NCI-H2196 treated with DMSO at 0.1 percent for 48 hours (cell line): Measurements from ENCODE around the gene CSNK1A1.
A peak's percentile ranks its signal among the peaks of the same experiment; 100 is the strongest.

ENCODE experiments used
- DNase-seq: peaks from one replicate; lab custom pipeline; 2025; ENCODE audit not compliant: unreplicated experiment; lab: John Stamatoyannopoulos, UW

Gene CSNK1A1

DNA sequence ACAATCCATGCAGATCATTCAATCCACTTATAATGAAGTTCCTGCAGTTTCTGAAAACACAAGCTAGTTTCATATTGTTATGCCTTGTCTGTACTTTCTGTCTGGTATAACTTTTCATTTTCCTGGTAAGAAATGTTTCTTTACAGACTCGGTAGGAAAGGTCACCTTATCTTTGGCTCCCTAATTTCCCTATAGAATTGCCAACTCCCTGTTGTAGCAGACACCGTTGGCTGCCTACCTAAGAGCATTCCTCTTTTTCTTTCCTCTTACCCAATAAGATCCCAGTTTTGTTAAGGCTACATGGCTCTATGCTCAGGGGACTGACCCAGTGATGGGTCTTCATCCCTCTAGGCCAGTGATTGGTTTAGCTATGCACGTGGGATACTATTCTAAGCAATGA is 23.9 kb upstream of the CSNK1A1 start:
- DNase-seq = no peak

DNA sequence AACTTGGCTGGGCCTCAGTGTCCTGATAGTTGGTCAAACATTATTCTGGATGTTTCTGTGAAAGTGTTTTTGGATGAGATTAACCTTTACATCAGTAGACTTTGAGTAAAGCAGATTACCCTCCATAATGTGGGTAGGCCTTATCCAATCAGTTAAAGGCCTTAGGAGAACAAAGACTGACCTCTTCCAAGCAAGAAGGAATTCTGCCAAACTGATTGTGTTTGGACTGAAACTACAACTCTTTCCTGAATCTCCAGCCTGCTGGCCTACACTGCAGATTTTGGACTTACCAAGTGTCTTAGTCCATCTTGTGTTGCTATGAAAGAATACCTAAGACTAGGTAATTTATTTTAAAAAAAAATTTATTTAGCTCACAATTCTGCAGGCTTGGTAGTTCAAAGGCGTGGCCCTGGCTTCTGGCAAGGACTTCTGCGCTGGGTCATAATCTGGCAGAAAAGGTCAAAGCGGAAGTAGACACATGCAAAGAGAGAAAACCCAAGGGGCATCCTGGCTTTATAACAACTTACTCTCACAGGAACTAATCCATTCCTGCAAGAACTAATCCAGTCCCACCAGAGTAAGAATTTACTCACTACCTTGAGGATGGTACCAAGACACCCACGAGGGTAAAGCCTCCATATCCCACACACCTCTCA is 21.5 kb upstream of the CSNK1A1 start:
- DNase-seq = no peak

GRCh38 chr5:149572170-149572569 is 20.9 kb upstream of the CSNK1A1 start:
- no peak for DNase-seq

DNA sequence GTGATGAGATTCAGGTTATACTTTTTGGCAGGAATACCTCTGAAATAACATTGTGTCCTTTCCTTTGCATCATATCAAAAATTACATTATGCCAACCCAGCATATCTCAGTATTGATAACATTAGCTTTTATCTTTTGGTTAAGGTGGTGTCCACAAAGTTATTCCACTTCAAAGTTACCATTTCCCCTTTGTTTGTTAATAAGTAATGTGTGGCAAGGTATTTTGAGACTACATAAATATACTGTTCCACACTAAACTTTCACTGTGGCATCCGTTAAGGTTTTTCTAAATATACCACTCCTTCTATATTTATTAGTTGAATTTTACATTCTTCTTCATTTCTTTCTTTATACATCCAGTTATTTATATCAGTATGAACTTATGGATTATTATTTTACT is 16.0 kb upstream of the CSNK1A1 start:
- DNase-seq = no peak

- DNase-seq = peak; percentile 67
Observed at GRCh38 chr5:149564542-149565140, 13.4 kb upstream of the CSNK1A1 start.

GRCh38 chr5:149563466-149563865 is 12.2 kb upstream of the CSNK1A1 start:
- DNase-seq = no peak

DNA sequence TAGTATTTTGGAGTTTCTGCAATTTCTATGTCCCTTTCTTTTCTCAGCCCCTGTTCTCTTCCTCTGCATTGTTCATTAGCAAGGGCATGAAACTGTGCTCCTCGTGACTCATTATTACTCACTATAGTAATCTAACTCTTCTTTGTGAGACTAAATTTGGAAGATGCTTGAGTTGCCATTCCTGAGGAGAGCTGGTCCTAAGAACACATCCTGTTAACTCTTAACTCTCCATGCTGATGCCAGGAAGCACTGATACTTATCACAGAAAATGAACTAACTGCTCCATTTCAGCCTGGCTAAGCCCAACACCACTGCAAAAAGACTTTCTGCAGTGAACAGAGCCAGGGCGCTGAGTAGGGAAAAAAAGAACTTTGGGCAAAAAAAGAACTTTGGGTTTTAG is 10.6 kb upstream of the CSNK1A1 start:
- peak; percentile 35 for DNase-seq

- no peak for DNase-seq
Observed at GRCh38 chr5:149559706-149560105, 8.5 kb upstream of the CSNK1A1 start.

GRCh38 chr5:149552553-149553160 is 1.4 kb upstream of the CSNK1A1 start:
- DNase-seq = no peak

DNA sequence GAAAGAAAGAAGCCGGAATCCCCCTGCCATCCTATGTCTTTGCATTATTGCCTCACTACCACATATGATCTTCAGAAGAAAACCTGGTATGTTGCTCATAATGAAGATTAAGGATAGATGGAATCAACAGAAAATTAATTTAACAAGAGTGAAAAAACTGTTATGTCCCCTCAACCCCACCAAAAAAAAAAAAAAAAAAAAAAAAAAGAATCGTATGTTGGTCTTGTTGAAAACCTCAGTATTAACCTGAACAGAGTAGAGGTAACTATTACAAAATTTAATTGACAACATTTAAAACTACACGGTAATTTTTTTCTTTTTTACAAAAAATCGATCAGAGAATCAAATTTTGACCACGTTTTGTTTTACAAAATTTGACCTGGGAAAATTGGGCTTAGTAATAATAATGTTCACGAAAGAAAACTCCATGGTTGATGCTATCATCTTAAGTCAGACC is 827 bp upstream of the CSNK1A1 start:
- no peak for DNase-seq

GRCh38 chr5:149550594-149551226 is 529 bp downstream of the CSNK1A1 start:
- DNase-seq = no peak

DNA sequence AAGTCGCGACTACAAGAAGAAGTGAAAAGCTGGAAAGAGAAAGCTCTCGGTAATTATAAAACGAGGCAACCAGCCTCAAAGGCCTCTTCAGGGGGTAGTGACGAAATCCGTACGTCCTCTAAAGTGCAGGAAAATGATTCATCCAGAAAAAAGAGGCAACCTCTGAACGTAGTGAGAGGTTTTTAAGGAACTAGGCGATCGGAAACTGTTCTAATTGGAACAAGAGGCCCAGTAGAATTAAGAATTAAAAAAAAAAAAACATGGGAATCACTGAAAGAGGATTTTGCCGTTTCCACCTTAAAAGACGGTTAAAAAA is 1.0 kb downstream of the CSNK1A1 start:
- no peak for DNase-seq

DNA sequence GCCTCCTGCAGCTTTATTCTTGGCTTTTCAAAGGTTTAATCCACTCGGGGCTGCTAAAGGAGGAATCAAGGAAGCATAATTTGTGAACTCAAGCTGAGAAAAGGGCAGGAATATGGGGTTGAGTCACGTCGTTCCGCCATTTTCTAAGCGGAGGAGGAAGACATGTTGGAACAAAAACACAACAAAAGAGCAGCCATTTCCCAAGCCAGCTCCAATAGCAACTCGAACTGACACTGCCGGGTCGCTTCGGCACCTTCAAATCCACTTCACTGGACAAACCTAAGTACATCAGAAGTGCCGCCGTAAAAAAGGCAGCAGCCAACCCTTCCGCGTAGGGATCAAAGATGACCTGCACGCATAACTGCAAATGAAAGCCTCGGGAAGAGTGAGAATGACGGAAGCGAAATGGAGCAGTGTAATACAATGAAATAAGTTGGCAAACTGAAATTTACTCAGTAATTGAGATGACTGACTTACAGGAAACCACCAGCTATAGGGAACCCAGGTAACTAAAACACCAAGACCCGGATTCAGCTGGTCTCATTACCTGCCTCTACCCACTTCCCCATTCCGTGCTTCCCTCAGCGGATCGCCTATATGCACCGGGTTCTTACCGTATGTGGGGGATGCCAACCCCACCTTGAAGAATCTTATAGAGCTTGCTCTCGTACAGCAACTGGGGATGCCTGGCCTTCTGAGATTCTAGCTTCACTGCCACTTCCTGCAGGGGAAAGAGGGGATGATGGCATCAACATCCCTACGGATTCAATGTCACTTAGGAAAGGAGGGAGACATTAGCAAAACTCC is 1.6 kb downstream of the CSNK1A1 start:
- no peak for DNase-seq

GRCh38 chr5:149546974-149547373 is 4.3 kb downstream of the CSNK1A1 start:
- DNase-seq = peak; percentile 16

DNA sequence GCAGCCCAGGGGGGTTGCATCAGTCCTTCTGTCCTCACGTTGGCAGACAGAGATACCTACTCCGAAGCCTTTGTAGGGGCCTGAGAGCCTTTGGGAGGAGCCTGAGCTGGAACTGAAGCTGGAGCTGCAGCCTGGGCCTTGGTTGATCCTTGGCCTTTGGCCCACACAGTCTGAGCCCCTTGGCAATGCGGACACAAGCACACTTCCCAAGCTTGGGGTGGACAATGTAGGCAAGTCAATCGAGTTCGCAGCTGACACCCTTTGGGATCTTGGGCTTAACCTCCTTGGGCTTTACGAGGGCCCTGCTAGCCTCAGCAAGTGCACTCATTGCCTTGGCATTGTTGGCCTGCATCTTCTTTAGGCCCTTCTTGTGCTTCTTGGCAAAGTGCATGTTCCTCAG is 5.9 kb downstream of the CSNK1A1 start:
- no peak for DNase-seq

GRCh38 chr5:149544028-149544420 is 7.2 kb downstream of the CSNK1A1 start:
- DNase-seq = no peak

DNA sequence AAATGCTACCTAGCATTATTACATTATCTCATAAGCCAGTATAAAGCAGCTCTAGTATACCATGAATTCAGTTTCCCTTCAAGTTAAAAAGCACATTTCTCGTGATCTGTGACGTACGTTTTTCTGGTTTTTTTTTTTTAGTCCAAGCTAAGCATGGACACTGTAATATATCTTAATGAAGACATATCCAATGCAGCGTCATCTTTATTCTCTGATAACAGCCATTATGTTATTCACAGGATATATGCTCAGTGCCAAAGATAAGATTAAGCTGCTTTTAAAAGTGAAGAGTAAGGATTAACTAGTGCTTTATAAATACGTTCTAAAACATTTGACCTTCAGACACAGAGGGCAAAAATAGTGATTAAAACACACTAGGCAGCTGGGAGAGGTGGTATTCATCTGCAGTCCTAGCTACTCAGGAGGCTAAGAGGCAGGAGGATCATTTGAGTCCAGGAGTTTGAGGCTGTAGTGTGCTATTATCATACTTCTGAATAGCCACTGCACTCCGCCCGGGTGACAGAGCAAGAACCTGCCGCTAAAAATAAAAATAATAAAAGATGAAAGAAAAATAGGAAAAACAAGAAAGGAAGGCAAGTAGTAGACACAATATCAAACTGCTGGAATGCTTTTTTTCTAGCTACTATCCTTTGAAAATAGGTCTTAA is 7.7 kb downstream of the CSNK1A1 start:
- DNase-seq = no peak

DNA sequence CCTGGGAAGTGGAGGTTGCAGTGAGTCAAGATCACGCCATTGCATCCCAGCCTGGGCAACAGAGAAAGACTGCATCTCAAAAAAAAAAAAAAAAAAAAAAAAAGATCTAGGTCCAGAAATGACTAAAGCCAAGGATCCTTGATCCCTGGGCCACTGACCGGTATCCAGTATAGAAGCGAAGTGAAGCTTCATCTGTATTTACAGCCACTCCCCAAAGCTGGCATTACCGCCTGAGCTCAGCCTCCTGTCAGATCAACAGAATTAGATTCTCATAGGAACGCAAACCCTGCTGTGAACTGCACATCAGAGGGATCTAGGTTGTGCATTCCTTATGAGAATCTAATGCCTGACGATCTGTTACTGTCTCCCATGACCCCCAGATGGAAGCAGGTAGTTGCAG is 9.3 kb downstream of the CSNK1A1 start:
- no peak for DNase-seq

GRCh38 chr5:149540089-149540488 is 11.2 kb downstream of the CSNK1A1 start:
- DNase-seq = no peak

- no peak for DNase-seq
Observed at GRCh38 chr5:149537374-149537975, 13.8 kb downstream of the CSNK1A1 start.
